Prostate gland (tissue), 2 donors: ENCODE data around the gene TMEM120B.

Source experiments
- POLR2AphosphoS5 ChIP-seq: sonication (generic); formaldehyde crosslinking; IDR thresholded peaks from one replicate; pipeline ENCODE4 v1.6.1; 2017; ENCODE audit warnings: antibody characterized with exemption
- TF ChIP-seq, protein P1 (sequence below), 4 experiments: fragments of 200-600 bp in 2 of 4; fragments of 450-650 bp in 2 of 4; sonication (generic) in 2 of 4; IDR thresholded peaks; 1 replicate in 3 of 4; 2 replicates in 1 of 4; pipeline ENCODE4 v1.5.1; 2016 to 2019; ENCODE audit warnings: antibody characterized with exemption in 4 of 4, mild to moderate bottlenecking in 2 of 4, moderate library complexity in 2 of 4

DNA sequence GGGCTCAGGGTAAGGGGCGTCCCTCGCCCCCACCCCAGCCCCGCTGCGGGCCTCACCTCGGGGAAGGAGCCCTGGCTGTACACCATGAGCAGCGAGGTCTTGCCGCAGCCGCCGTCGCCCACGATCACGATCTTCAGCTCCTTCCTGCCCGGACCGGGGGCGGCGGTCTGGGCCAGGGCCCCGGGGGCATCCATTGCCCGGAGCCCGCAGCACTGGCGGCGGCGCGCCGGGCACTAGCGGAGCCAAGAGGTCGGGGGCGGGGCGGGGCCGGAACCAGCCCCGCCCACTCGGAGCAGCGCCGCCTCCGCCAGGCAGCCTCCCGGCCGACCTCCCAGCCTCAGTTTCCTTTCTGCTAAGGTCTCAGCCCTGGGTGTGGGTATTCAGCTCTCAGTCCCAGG lies 80.9 kb downstream of the TMEM120B start, which contains the start of gene RHOF:
- TF ChIP-seq, protein P1, sequence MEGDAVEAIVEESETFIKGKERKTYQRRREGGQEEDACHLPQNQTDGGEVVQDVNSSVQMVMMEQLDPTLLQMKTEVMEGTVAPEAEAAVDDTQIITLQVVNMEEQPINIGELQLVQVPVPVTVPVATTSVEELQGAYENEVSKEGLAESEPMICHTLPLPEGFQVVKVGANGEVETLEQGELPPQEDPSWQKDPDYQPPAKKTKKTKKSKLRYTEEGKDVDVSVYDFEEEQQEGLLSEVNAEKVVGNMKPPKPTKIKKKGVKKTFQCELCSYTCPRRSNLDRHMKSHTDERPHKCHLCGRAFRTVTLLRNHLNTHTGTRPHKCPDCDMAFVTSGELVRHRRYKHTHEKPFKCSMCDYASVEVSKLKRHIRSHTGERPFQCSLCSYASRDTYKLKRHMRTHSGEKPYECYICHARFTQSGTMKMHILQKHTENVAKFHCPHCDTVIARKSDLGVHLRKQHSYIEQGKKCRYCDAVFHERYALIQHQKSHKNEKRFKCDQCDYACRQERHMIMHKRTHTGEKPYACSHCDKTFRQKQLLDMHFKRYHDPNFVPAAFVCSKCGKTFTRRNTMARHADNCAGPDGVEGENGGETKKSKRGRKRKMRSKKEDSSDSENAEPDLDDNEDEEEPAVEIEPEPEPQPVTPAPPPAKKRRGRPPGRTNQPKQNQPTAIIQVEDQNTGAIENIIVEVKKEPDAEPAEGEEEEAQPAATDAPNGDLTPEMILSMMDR (IDR thresholded peaks at IDR 0.05): no peak
- TF ChIP-seq POLR2AphosphoS5: no peak
